ENCODE results near the gene SPECC1L.

- TF ChIP-seq CTCF (IDR thresholded peaks at IDR 0.05) (no peak), EP300 (IDR thresholded peaks at IDR 0.05) (no peak), POLR2A (IDR thresholded peaks at IDR 0.05) (no peak)
Observed at GRCh38 chr22:24450610-24451009, 180.0 kb downstream of the SPECC1L start.
